ENCODE results near the gene USP14.

GRCh38 chr18:135045-135444 is 23.3 kb upstream of the USP14 start:
- TF ChIP-seq CTCF (IDR thresholded peaks at IDR 0.05; ENCODE audit: low read length) (no peak), EZH2 (optimal IDR thresholded peaks at IDR 0.05; ENCODE audit: low read depth, low read length) (no peak)
